Epithelial cell of esophagus (primary cell): ENCODE measurements around the gene CENPO.

Source experiments
- DNase-seq: peaks from one replicate; pipeline ENCODE4 v3.0.0; 2010; ENCODE audit warnings: low read depth
- H3K4me3 ChIP-seq: 2 replicates; pipeline ENCODE4 v1.5.1; 2011; ENCODE audit warnings: mild to moderate bottlenecking, low read length, control low read depth
- CTCF ChIP-seq: IDR thresholded peaks from 2 replicates; pipeline ENCODE4 v1.5.1; 2011; ENCODE audit warnings: low read depth, mild to moderate bottlenecking, low read length, control low read depth, inconsistent platforms; ENCODE audit not compliant: insufficient read depth; ENCODE audit errors: missing control alignments

The CENPO gene

GRCh38 chr2:24754985-24755705 is 38.1 kb upstream of the CENPO start:
- TF ChIP-seq CTCF, result no peak
- peak; percentile 35 for DNase-seq
- H3K4me3 ChIP-seq, result no peak overlapping the region

GRCh38 chr2:24756789-24757188 is 36.4 kb upstream of the CENPO start:
- H3K4me3 ChIP-seq, result no peak overlapping the region
- no peak for DNase-seq
- no peak for TF ChIP-seq CTCF

GRCh38 chr2:24761866-24762265 is 31.4 kb upstream of the CENPO start:
- H3K4me3 ChIP-seq, result no peak overlapping the region
- TF ChIP-seq CTCF, result no peak
- no peak for DNase-seq

- no peak for DNase-seq
- no peak overlapping the region for H3K4me3 ChIP-seq
- no peak for TF ChIP-seq CTCF
These were observed 30.7 kb upstream of the CENPO start for GRCh38 chr2:24762518-24762917.

- H3K4me3 ChIP-seq, result no peak overlapping the region
- DNase-seq, result no peak
- no peak for TF ChIP-seq CTCF
These were observed 29.4 kb upstream of the CENPO start for GRCh38 chr2:24763843-24764242.

GRCh38 chr2:24766609-24767008 is 26.6 kb upstream of the CENPO start:
- no peak for DNase-seq

More at GRCh38 chr2:24766609-24767008, 26.6 kb upstream of the CENPO start:
- TF ChIP-seq CTCF, result no peak
- no peak overlapping the region for H3K4me3 ChIP-seq
